Measurements from ENCODE around the gene ZNF550. TPM values are rescaled to one million over a fixed set of nuclear protein-coding genes. Genes with fewer than 3 reads are reported as not detected.

Gene ZNF550
- total and polyA plus RNA-seq, 2 of the 13 experiments (the other 11 are each of a cell fraction or from before 2014, with no cell fraction given), result 8.6 to 9.1 TPM

- TF ChIP-seq SP140L (CRISPR knock-in tag; IDR thresholded peaks at IDR 0.05; ENCODE audit: borderline replicate concordance) (no peak), SNRNP70 (IDR thresholded peaks at IDR 0.05; ENCODE audit: low read depth, low read length) (no peak), ARID3A (IDR thresholded peaks at IDR 0.05; ENCODE audit: low read depth, low read length) (no peak), FOSL2 (CRISPR knock-in tag; IDR thresholded peaks at IDR 0.05) (no peak; the same call in 1 of the 2 replicates), ZNF713 (CRISPR knock-in tag; IDR thresholded peaks at IDR 0.05) (no peak), DNMT1 (CRISPR knock-in tag; IDR thresholded peaks at IDR 0.05) (no peak), MXI1 (IDR thresholded peaks at IDR 0.05; ENCODE audit: borderline replicate concordance, low read depth, low read length) (peak; percentile 75; the same call in 2 of the 3 replicates), ZMAT3 (CRISPR knock-in tag; conservative IDR thresholded peaks at IDR 0.05) (no peak), POLR2AphosphoS2 (IDR thresholded peaks at IDR 0.05; ENCODE audit: low read depth, low read length) (no peak), TRAFD1 (CRISPR knock-in tag; IDR thresholded peaks at IDR 0.05; ENCODE audit: borderline replicate concordance) (no peak), U2AF2 (IDR thresholded peaks at IDR 0.05; ENCODE audit: low read depth, low read length) (no peak), ZNF530 (CRISPR knock-in tag; IDR thresholded peaks at IDR 0.05; ENCODE audit: low read depth) (no peak), ZBTB10 (CRISPR knock-in tag; IDR thresholded peaks at IDR 0.05; ENCODE audit: borderline replicate concordance) (no peak), PREB (CRISPR knock-in tag; IDR thresholded peaks at IDR 0.05) (no peak), ZNF337 (CRISPR knock-in tag; IDR thresholded peaks at IDR 0.05; ENCODE audit: borderline replicate concordance, low read depth) (peak; percentile 72; the same call in 1 of the 2 replicates), HCFC1 (IDR thresholded peaks at IDR 0.05; ENCODE audit: low read depth, low read length) (peak; percentile 90), ZFP36L1 (CRISPR knock-in tag; IDR thresholded peaks at IDR 0.05) (no peak), ZNF292 (CRISPR knock-in tag; IDR thresholded peaks at IDR 0.05; ENCODE audit: borderline replicate concordance, low read depth) (no peak), RFX1 (IDR thresholded peaks at IDR 0.05) (no peak), ZNF230 (CRISPR knock-in tag; IDR thresholded peaks at IDR 0.05) (peak; percentile 78; the same call in 1 of the 2 replicates)
Measured at GRCh38 chr19:57559404-57560025, at the start of gene ZNF550 (continued).

All from HepG2 (cell line).